ENCODE results near the gene VSTM2L. TPM values are rescaled to one million over a fixed set of nuclear protein-coding genes. Genes with fewer than 3 reads are reported as not detected.

The VSTM2L gene
- total and polyA plus RNA-seq, 2 of the 4 experiments (the other 2 are of a cell fraction), result 0.18 to 0.19 TPM

DNA sequence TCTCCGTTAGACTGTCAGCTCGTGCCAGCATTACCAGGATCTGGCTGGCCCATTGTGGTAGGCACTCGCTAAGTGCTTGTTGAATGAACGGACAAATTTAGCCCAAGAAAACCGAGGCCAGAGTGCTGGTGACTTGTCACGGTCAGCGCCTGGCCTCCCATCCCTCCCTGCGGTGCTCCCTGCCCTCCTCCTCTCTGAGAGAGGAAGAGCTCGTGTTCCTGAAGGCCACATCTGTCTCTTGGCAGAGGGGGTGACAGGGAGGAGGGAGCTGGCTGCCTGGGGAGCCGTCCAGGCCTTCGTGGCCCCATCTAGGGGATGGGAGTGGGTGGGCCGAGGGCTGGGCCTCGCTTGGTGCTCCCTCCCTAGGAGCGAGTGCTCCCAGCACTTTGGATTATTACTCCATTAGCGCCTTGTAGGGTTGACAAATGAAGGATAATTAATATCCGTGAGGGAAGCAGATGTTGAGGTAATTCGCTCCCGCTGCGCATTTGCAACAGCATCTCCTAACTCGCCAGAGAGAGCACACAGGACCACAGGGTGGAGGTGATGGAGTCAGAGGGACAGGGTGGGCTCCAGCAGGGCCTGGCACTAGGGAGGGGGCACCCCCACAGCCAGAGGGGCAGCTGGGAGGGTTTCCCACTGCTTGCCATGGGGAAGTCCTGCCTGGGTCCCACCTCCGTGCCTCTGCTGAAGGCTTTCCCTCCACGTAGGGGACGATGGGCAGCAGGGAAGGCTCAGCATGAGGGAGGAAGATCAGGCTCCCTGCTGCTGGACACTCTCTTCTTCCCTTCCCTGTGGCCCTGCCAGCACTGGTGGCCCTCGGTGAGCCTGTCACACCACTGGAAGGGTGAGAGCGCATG is 37.0 kb downstream of the VSTM2L start:
- H2AFZ ChIP-seq (replicated peaks; ENCODE audit: low read length, poor library complexity), result no peak overlapping the region
- no peak for TF ChIP-seq ELK1 (IDR thresholded peaks at IDR 0.05; ENCODE audit: borderline replicate concordance, low read depth, low read length)
- TF ChIP-seq MXI1 (IDR thresholded peaks at IDR 0.05; ENCODE audit: borderline replicate concordance, low read depth, low read length), result no peak
- no peak for TF ChIP-seq BHLHE40 (IDR thresholded peaks at IDR 0.05; ENCODE audit: low read depth, low read length)
- TF ChIP-seq MAZ (IDR thresholded peaks at IDR 0.05; ENCODE audit: borderline replicate concordance, low read depth, low read length), result no peak
- TF ChIP-seq CHD1 (IDR thresholded peaks at IDR 0.05; ENCODE audit: low read depth, low read length), result no peak
- no peak for TF ChIP-seq RCOR1 (IDR thresholded peaks at IDR 0.05; ENCODE audit: insufficient replicate concordance, low read length)
- TF ChIP-seq MAFK (IDR thresholded peaks at IDR 0.05; ENCODE audit: low read depth, low read length), result no peak
- no peak for TF ChIP-seq CTCF (conservative IDR thresholded peaks at IDR 0.05; ENCODE audit: low read depth, low read length)
- TF ChIP-seq RAD21 (IDR thresholded peaks at IDR 0.05; ENCODE audit: low read length), result no peak
- no peak for TF ChIP-seq NFE2L2 (IDR thresholded peaks at IDR 0.05; ENCODE audit: low read depth, low read length)
- TF ChIP-seq POLR2A (IDR thresholded peaks at IDR 0.05; ENCODE audit: low read depth, low read length), result no peak
- TF ChIP-seq FOS (IDR thresholded peaks at IDR 0.05; ENCODE audit: low read depth, low read length), result no peak
- no peak for TF ChIP-seq CEBPB (IDR thresholded peaks at IDR 0.05; ENCODE audit: low read depth, low read length)
- TF ChIP-seq, protein P1, sequence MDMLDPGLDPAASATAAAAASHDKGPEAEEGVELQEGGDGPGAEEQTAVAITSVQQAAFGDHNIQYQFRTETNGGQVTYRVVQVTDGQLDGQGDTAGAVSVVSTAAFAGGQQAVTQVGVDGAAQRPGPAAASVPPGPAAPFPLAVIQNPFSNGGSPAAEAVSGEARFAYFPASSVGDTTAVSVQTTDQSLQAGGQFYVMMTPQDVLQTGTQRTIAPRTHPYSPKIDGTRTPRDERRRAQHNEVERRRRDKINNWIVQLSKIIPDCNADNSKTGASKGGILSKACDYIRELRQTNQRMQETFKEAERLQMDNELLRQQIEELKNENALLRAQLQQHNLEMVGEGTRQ (IDR thresholded peaks at IDR 0.05; ENCODE audit: low read depth, low read length), result no peak
- no peak for TF ChIP-seq SMC3 (IDR thresholded peaks at IDR 0.05; ENCODE audit: low read depth, low read length)

More for the DNA sequence above, 37.0 kb downstream of the VSTM2L start:
- H4K20me1 ChIP-seq (ENCODE audit: insufficient read depth, low read length), result no peaks in the 10 kb centered on the region
- no peak overlapping the region for H3K4ac ChIP-seq (ENCODE audit: low read depth, low read length)
- no peak overlapping the region for H3K4me2 ChIP-seq (ENCODE audit: low read depth, low read length)
- no peak overlapping the region for H3K18ac ChIP-seq (ENCODE audit: low read depth, low read length)
- no peaks in the 10 kb centered on the region for H3K9me1 ChIP-seq (ENCODE audit: insufficient read depth, low read length)
- H3K14ac ChIP-seq (replicated peaks; ENCODE audit: low read depth, low read length), result no peak overlapping the region
- DNase-seq, result no peak
- H3K79me1 ChIP-seq (ENCODE audit: low read depth in 1 of 2, low read length in 2 of 2), result no peaks in the 10 kb centered on the region
- no peak overlapping the region for H3K27ac ChIP-seq (ENCODE audit: insufficient read depth, low read length)
- no peak overlapping the region for H3K23ac ChIP-seq (ENCODE audit: low read depth, low read length)
- WGBS, 2 experiments (ENCODE audit: extremely low coverage in 2 of 2, insufficient read length in 1 of 2), result 67% methylated on average over 7 of the region's 25 CpGs; no CpG with 5 or more reads in 1 of the 2 experiments
- peaks cover 15% of the 10 kb centered on the region; the same call in 1 of the 2 replicates for H3K27me3 ChIP-seq (ENCODE audit: control insufficient read depth, insufficient read depth, low read length)
- no peak overlapping the region for H2BK120ac ChIP-seq (ENCODE audit: low read depth, low read length)
- no peak for ATAC-seq (ENCODE audit: low read depth)
- no TSS peak for BruUV-seq (replicated peaks)
- CTCF ChIA-PET, result no interaction called here
- no peaks in the 10 kb centered on the region for H3K9me3 ChIP-seq (ENCODE audit: control insufficient read depth, insufficient read depth, low read length)
- no peak overlapping the region for H3K4me3 ChIP-seq (ENCODE audit: insufficient read depth, low read depth, low read length)
- H2BK15ac ChIP-seq (ENCODE audit: low read depth, low read length), result no peak overlapping the region
- H2AK5ac ChIP-seq (ENCODE audit: low read depth, low read length), result no peak overlapping the region
- dilution Hi-C loops (cut with HindIII; ENCODE audit: low sequenced_read_pairs, unreplicated experiment), result no loop called here
- H4K91ac ChIP-seq (ENCODE audit: insufficient read depth, low read depth, low read length), result no peak overlapping the region
- H4K5ac ChIP-seq (ENCODE audit: low read depth, low read length), result no peak overlapping the region
- H3K4me1 ChIP-seq (ENCODE audit: control insufficient read depth, insufficient read depth, low read length), result no peaks in the 10 kb centered on the region
- H2BK20ac ChIP-seq (ENCODE audit: low read depth, low read length), result no peak overlapping the region
- no peak overlapping the region for H4K8ac ChIP-seq (ENCODE audit: low read depth in 2 of 2, low read length in 2 of 2)
- H2AK9ac ChIP-seq (replicated peaks; ENCODE audit: low read depth, low read length, poor library complexity), result no peak overlapping the region
- no peak overlapping the region for H3K9ac ChIP-seq (ENCODE audit: low read depth, low read length)
- no peak overlapping the region for H3K56ac ChIP-seq (ENCODE audit: extremely low read depth, insufficient read depth, low read length)
- in situ Hi-C loops (cut with MboI; ENCODE audit: low sequenced_read_pairs), result no loop called here
- POLR2A ChIA-PET (ENCODE audit: unreplicated experiment), result no interaction called here
- no peak overlapping the region for H2BK5ac ChIP-seq (ENCODE audit: low read depth, low read length, poor library complexity, severe bottlenecking)
- no peaks in the 10 kb centered on the region for H3K36me3 ChIP-seq (ENCODE audit: control insufficient read depth, insufficient read depth, low read length)
- intact Hi-C loops (cut with micrococcal nuclease), result no loop called here
